A549 (cell line): Measurements from ENCODE around the gene AKAP10. TPM values are rescaled to one million over a fixed set of nuclear protein-coding genes. Genes with fewer than 3 reads are reported as not detected.

Experiments
- ATAC-seq, 2 experiments: fragments of 200-7000 bp in 1 of 2; fragments of >200 bp in 1 of 2; cut with Nextera tagmentation in 1 of 2; cut with Tn5 transposase in 1 of 2; 3 replicates each; pipeline versions ENCODE4 v1.8.0 to v1.9.1; 2018 to 2020; ENCODE audit warnings: mild to moderate bottlenecking in 1 of 2, moderate library complexity in 1 of 2
- CTCF ChIA-PET: fragments of 300-600 bp; sonication (Branson Sonifier 250); formaldehyde crosslinking; extraction: SDS; loops from one replicate; lab custom pipeline; 2021; ENCODE audit warnings: antibody characterized with exemption, inconsistent platforms; lab: Yijun Ruan, JAX
- POLR2A ChIA-PET: fragments of 350-600 bp; formaldehyde crosslinking; extraction: SDS; loops from one replicate; lab custom pipeline; 2021; ENCODE audit warnings: antibody characterized with exemption, inconsistent platforms; lab: Yijun Ruan, JAX
- DNase-seq, 2 experiments: peaks; one replicate each; pipeline versions ENCODE4 v3.0.0 to v3.0.0-alpha.2; 2011 to 2016; ENCODE audit warnings: low read depth in 1 of 2, low spot score in 1 of 2
- FAIRE-seq: peaks from 2 replicates; lab custom pipeline; 2011; peaks lifted over from hg19 to GRCh38; lab: Jason Lieb, UNC
- H3K27ac ChIP-seq, 2 experiments: fragments of >200 bp; sonication (Bioruptor Twin); formaldehyde crosslinking; 3 replicates each; pipeline ENCODE4 v1.5.1; 2016 to 2017
- H3K4me1 ChIP-seq: fragments of >200 bp; sonication (Bioruptor Twin); formaldehyde crosslinking; 3 replicates; pipeline ENCODE4 v1.6.1; 2016
- H3K4me2 ChIP-seq: fragments of >200 bp; sonication (Bioruptor Twin); formaldehyde crosslinking; 3 replicates; pipeline ENCODE4 v1.6.1; 2016
- H3K4me3 ChIP-seq: fragments of >200 bp; sonication (Bioruptor Twin); formaldehyde crosslinking; 3 replicates; pipeline ENCODE4 v1.5.1; 2016
- H3K9me3 ChIP-seq: fragments of >200 bp; sonication (Bioruptor Twin); formaldehyde crosslinking; 3 replicates; pipeline ENCODE4 v1.6.1; 2016
- BCL3 ChIP-seq: fragments of >200 bp; sonication (Bioruptor Twin); formaldehyde crosslinking; IDR thresholded peaks from 3 replicates; pipeline ENCODE4 v1.6.1; 2016
- BHLHE40 ChIP-seq: IDR thresholded peaks from 2 replicates; pipeline ENCODE4 v1.6.1; 2012; ENCODE audit warnings: low read depth, low read length, inconsistent platforms
- CBX8 ChIP-seq: fragments of 200-600 bp; sonication (generic); IDR thresholded peaks from 2 replicates; pipeline ENCODE4 v1.6.1; 2016
- CHD4 ChIP-seq: fragments of 200-600 bp; sonication (generic); IDR thresholded peaks from 2 replicates; pipeline ENCODE4 v1.6.1; 2016; ENCODE audit warnings: antibody characterized with exemption, mild to moderate bottlenecking, borderline replicate concordance
- EHMT2 ChIP-seq: fragments of 200-600 bp; sonication (generic); IDR thresholded peaks from 2 replicates; pipeline ENCODE4 v1.6.1; 2016; ENCODE audit warnings: antibody characterized with exemption, low read depth, mild to moderate bottlenecking, moderate library complexity
- FOSB ChIP-seq: fragments of 250-450 bp; sonication (Bioruptor Pico); IDR thresholded peaks from 2 replicates; pipeline ENCODE4 v1.5.0; 2020; ENCODE audit warnings: mild to moderate bottlenecking, moderate library complexity
- HDAC2 ChIP-seq: fragments of 200-600 bp; sonication (generic); IDR thresholded peaks from 2 replicates; pipeline ENCODE4 v1.6.1; 2016
- HOXB13 ChIP-seq: fragments of 250-450 bp; sonication (Bioruptor Pico); IDR thresholded peaks from 2 replicates; pipeline ENCODE4 v1.5.0; 2020; ENCODE audit warnings: low read depth, mild to moderate bottlenecking, moderate library complexity
- JUN ChIP-seq, 2 experiments: fragments of >200 bp; sonication (Bioruptor Twin); formaldehyde crosslinking; IDR thresholded peaks; 2 replicates in 1 of 2; 3 replicates in 1 of 2; pipeline ENCODE4 v1.6.1; 2016 to 2017
- KDM1A ChIP-seq: fragments of 200-600 bp; sonication (generic); IDR thresholded peaks from 2 replicates; pipeline ENCODE4 v1.6.1; 2016; ENCODE audit warnings: low read depth, mild to moderate bottlenecking
- MYC ChIP-seq: IDR thresholded peaks from 2 replicates; pipeline ENCODE4 v1.6.1; 2012; ENCODE audit warnings: mild to moderate bottlenecking, inconsistent platforms, low read length, improper control_type of control experiment, borderline replicate concordance
- NPAS2 ChIP-seq: fragments of 250-450 bp; sonication (Bioruptor Pico); IDR thresholded peaks from 2 replicates; pipeline ENCODE4 v1.8.0; 2022; ENCODE audit warnings: mild to moderate bottlenecking, moderate library complexity, borderline replicate concordance
- PHF8 ChIP-seq: fragments of 200-600 bp; sonication (generic); IDR thresholded peaks from 2 replicates; pipeline ENCODE4 v1.6.1; 2016; ENCODE audit warnings: low read depth, mild to moderate bottlenecking, antibody characterized with exemption, moderate library complexity, borderline replicate concordance
- POLR2A ChIP-seq: IDR thresholded peaks from 2 replicates; pipeline ENCODE4 v1.6.1; 2012; ENCODE audit warnings: mild to moderate bottlenecking, low read length
- RAD21 ChIP-seq, 2 experiments: fragments of >200 bp in 1 of 2; sonication (Bioruptor Twin) in 1 of 2; formaldehyde crosslinking in 1 of 2; IDR thresholded peaks in 1 of 2; conservative IDR thresholded peaks in 1 of 2; 2 replicates in 1 of 2; 3 replicates in 1 of 2; pipeline ENCODE4 v1.6.1; 2012 to 2018; ENCODE audit warnings: inconsistent platforms in 1 of 2
- RARB ChIP-seq: fragments of 250-450 bp; sonication (Bioruptor Pico); IDR thresholded peaks from 2 replicates; pipeline ENCODE4 v1.8.0; 2021; ENCODE audit warnings: mild to moderate bottlenecking, moderate library complexity
- RFX5 ChIP-seq: fragments of 450-650 bp; IDR thresholded peaks from 2 replicates; pipeline ENCODE4 v1.7.1; 2014; ENCODE audit warnings: antibody characterized with exemption, mild to moderate bottlenecking, moderate library complexity
- SMC3 ChIP-seq: fragments of >200 bp; sonication (Bioruptor Twin); formaldehyde crosslinking; IDR thresholded peaks from 3 replicates; pipeline ENCODE4 v1.6.1; 2018; ENCODE audit warnings: inconsistent platforms
- TFCP2L1 ChIP-seq: fragments of 250-450 bp; sonication (Bioruptor Pico); IDR thresholded peaks from 2 replicates; pipeline ENCODE4 v1.5.0; 2021; ENCODE audit warnings: mild to moderate bottlenecking
- WGBS: methylation state at CpG from one replicate; pipeline ENCODE4 v1.1.6; 2017; ENCODE audit errors: missing lambda C conversion rate; 5-methylcytosine and 5-hydroxymethylcytosine counted together
- polyA plus RNA-seq, 4 experiments: library from polyadenylated mRNA; depleted of rRNA in 3 of 4; stranded (reverse); fragments of >200 nt; fragmentation: RNase III in 1 of 4; extraction: RNeasy Plus Mini Kit Qiagen cat#74134 plus additional on column Dnase treatment in 1 of 4; gene quantifications; 2 replicates in 3 of 4; 3 replicates in 1 of 4; pipeline ENCODE4 v1.2.3, GENCODE V29; 2011 to 2017
- TF ChIP-seq, protein P1 (sequence below): fragments of >200 bp; sonication (Bioruptor Twin); formaldehyde crosslinking; IDR thresholded peaks from 3 replicates; pipeline ENCODE4 v1.5.1; 2016
- TF ChIP-seq, protein P2 (sequence below): IDR thresholded peaks from 2 replicates; pipeline ENCODE4 v1.6.1; 2012
- TF ChIP-seq, protein P3 (sequence below): fragments of 250-450 bp; sonication (Bioruptor Pico); IDR thresholded peaks from 2 replicates; pipeline ENCODE4 v1.5.0; 2020; ENCODE audit warnings: low read depth, mild to moderate bottlenecking, moderate library complexity

The AKAP10 gene
- polyA plus RNA-seq, 2 of the 4 experiments (the other 2 are of a cell fraction) = 22.0 to 51.1 TPM

DNA sequence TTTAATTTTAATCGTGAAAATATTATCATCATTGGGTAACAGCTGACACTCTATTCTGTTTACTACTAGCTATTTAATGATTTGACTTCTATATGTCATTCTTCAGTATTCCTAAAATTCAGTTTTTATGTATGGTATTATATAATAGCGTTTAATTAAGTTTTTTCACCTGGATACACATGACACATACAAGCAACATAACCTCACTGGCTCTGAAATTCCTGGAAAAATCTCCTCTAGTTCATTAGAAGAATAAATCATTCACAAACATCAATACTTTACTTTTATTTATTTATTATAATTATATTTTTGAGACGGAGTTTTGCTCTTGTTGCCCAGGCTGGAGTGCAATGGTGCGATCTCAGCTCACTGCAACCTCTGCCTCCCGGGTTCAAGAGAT lies 44.0 kb downstream of the AKAP10 start:
- CTCF ChIA-PET = interaction anchor here (0.6 to 1.8 kb wide), 5 partner anchors 15 to 66 kb away, joined by 3 to 5 read pairs (median 4); partner anchors contain the start of gene ULK2

GRCh38 chr17:19933221-19933620 lies 44.4 kb downstream of the AKAP10 start:
- H3K27ac ChIP-seq = no peak overlapping the region
- no peak for ATAC-seq
- 91% methylated on average over 5 of the region's 5 CpGs for WGBS
- no peak overlapping the region for H3K4me2 ChIP-seq
- no peak overlapping the region for H3K4me3 ChIP-seq
- no peaks in the 10 kb centered on the region for H3K9me3 ChIP-seq
- no peak for DNase-seq
- FAIRE-seq = no peak
- H3K4me1 ChIP-seq = peaks cover 22% of the 10 kb centered on the region
- ChIA-PET POLR2A (no interaction called here), CTCF (interaction anchor here (0.6 to 1.8 kb wide), 3 partner anchors 16 to 65 kb away, joined by 3 to 5 read pairs (median 5); partner anchors contain the start of gene ULK2)
- TF ChIP-seq, protein P1, sequence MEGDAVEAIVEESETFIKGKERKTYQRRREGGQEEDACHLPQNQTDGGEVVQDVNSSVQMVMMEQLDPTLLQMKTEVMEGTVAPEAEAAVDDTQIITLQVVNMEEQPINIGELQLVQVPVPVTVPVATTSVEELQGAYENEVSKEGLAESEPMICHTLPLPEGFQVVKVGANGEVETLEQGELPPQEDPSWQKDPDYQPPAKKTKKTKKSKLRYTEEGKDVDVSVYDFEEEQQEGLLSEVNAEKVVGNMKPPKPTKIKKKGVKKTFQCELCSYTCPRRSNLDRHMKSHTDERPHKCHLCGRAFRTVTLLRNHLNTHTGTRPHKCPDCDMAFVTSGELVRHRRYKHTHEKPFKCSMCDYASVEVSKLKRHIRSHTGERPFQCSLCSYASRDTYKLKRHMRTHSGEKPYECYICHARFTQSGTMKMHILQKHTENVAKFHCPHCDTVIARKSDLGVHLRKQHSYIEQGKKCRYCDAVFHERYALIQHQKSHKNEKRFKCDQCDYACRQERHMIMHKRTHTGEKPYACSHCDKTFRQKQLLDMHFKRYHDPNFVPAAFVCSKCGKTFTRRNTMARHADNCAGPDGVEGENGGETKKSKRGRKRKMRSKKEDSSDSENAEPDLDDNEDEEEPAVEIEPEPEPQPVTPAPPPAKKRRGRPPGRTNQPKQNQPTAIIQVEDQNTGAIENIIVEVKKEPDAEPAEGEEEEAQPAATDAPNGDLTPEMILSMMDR = no peak
- TF ChIP-seq RFX5 (no peak), TFCP2L1 (CRISPR knock-in tag) (no peak), CHD4 (no peak), RARB (CRISPR knock-in tag) (no peak), FOSB (no peak), CBX8 (no peak), NPAS2 (CRISPR knock-in tag) (no peak), EHMT2 (no peak), POLR2A (no peak), HDAC2 (no peak), MYC (no peak), BHLHE40 (no peak), SMC3 (no peak), BCL3 (no peak), PHF8 (no peak), HOXB13 (CRISPR knock-in tag) (no peak)
- TF ChIP-seq, protein P2, sequence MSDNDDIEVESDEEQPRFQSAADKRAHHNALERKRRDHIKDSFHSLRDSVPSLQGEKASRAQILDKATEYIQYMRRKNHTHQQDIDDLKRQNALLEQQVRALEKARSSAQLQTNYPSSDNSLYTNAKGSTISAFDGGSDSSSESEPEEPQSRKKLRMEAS = no peak
- TF ChIP-seq, all 56 proteins: peak for 0

More for the DNA sequence above, 44.0 kb downstream of the AKAP10 start:
- FAIRE-seq = no peak
- no peak for DNase-seq
- TF ChIP-seq, protein P3, sequence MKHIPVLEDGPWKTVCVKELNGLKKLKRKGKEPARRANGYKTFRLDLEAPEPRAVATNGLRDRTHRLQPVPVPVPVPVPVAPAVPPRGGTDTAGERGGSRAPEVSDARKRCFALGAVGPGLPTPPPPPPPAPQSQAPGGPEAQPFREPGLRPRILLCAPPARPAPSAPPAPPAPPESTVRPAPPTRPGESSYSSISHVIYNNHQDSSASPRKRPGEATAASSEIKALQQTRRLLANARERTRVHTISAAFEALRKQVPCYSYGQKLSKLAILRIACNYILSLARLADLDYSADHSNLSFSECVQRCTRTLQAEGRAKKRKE = no peak
- no peak for TF ChIP-seq MYC
- TF ChIP-seq RAD21 (conservative IDR thresholded peaks at IDR 0.05 in 1 of 2, IDR thresholded peaks at IDR 0.05 in 1 of 2) = no peak
- TF ChIP-seq RFX5 = peak; percentile 80
- no peak for TF ChIP-seq JUN (IDR thresholded peaks at IDR 0.05)
- TF ChIP-seq KDM1A = no peak
- POLR2A ChIA-PET = no interaction called here
- H3K4me3 ChIP-seq = no peak overlapping the region
- ATAC-seq = no peak
- H3K4me2 ChIP-seq = no peak overlapping the region
- H3K27ac ChIP-seq = no peak overlapping the region
- WGBS = 91% methylated on average over 5 of the region's 5 CpGs
- peaks cover 26% of the 10 kb centered on the region for H3K4me1 ChIP-seq
- H3K9me3 ChIP-seq = no peaks in the 10 kb centered on the region
